SK-N-MC (cell line): Measurements from ENCODE around the gene PRKAR2B.
"Not testable (repeated sequence)": the region's sequence is repeated elsewhere in the genome, so short reads cannot be mapped to it uniquely, and the experiment has no call there.

Source experiments
- DNase-seq: peaks from one replicate; pipeline ENCODE4 v3.0.0-alpha.2; 2011; ENCODE audit warnings: low read depth, low spot score
- H3K27ac ChIP-seq: fragments of 200-600 bp; sonication (generic); 2 replicates; pipeline ENCODE4 v1.5.1; 2016; ENCODE audit warnings: mixed run types
- H3K36me3 ChIP-seq: fragments of 200-600 bp; sonication (generic); 2 replicates; pipeline ENCODE4 v1.6.1; 2017; ENCODE audit warnings: antibody characterized with exemption, low read length, mixed read lengths; ENCODE audit not compliant: insufficient read depth
- H3K4me3 ChIP-seq: fragments of 200-600 bp; sonication (generic); 2 replicates; pipeline ENCODE4 v1.5.1; 2016
- H3K9ac ChIP-seq: fragments of 200-600 bp; sonication (generic); 2 replicates; pipeline ENCODE4 v1.8.0; 2017; ENCODE audit warnings: mixed run types, mixed read lengths; ENCODE audit not compliant: insufficient read length
- H3K9me3 ChIP-seq: fragments of 200-600 bp; sonication (generic); 2 replicates; pipeline ENCODE4 v1.6.1; 2017; ENCODE audit warnings: low read depth, mild to moderate bottlenecking, antibody characterized with exemption, low read length, moderate library complexity, mixed read lengths
- EZH2 ChIP-seq: fragments of 200-600 bp; sonication (generic); IDR thresholded peaks from one replicate; pipeline ENCODE4 v1.6.1; 2017; ENCODE audit warnings: antibody characterized with exemption
- FOXP2 ChIP-seq: optimal IDR thresholded peaks from 2 replicates; pipeline ENCODE3; 2011; ENCODE audit warnings: mild to moderate bottlenecking, moderate library complexity; ENCODE audit not compliant: insufficient read depth; ENCODE audit errors: extremely low read length, control extremely low read depth
- POLR2AphosphoS5 ChIP-seq: IDR thresholded peaks from 2 replicates; pipeline ENCODE4 v1.6.1; 2012; ENCODE audit warnings: mild to moderate bottlenecking, low read depth, low read length, borderline replicate concordance

Gene PRKAR2B

GRCh38 chr7:107077699-107078516 is 33.4 kb downstream of the PRKAR2B start:
- H3K27ac ChIP-seq: no peak overlapping the region
- no peak for TF ChIP-seq POLR2AphosphoS5
- no peak for TF ChIP-seq EZH2
- TF ChIP-seq FOXP2: no peak
- no peak overlapping the region for H3K9ac ChIP-seq
- no peaks in the 10 kb centered on the region for H3K9me3 ChIP-seq
- no peaks in the 10 kb centered on the region for H3K36me3 ChIP-seq
- no peak overlapping the region for H3K4me3 ChIP-seq
- DNase-seq: no peak

GRCh38 chr7:107078517-107078966 is 34.0 kb downstream of the PRKAR2B start:
- no peak overlapping the region for H3K4me3 ChIP-seq
- no peak for DNase-seq
- no peak for TF ChIP-seq FOXP2
- no peak for TF ChIP-seq EZH2
- no peak for TF ChIP-seq POLR2AphosphoS5
- no peaks in the 10 kb centered on the region for H3K9me3 ChIP-seq
- H3K36me3 ChIP-seq: no peaks in the 10 kb centered on the region
- no peak overlapping the region for H3K27ac ChIP-seq
- H3K9ac ChIP-seq: no peak overlapping the region

GRCh38 chr7:107079212-107079940 is 34.9 kb downstream of the PRKAR2B start:
- Histone ChIP-seq H3K4me3 (no peak overlapping the region), H3K36me3 (no peaks in the 10 kb centered on the region), H3K9me3 (no peaks in the 10 kb centered on the region), H3K27ac (no peak overlapping the region), H3K9ac (no peak overlapping the region)
- no peak for DNase-seq
- TF ChIP-seq EZH2: no peak
- no peak for TF ChIP-seq POLR2AphosphoS5
- no peak for TF ChIP-seq FOXP2

GRCh38 chr7:107080099-107080505 is 35.6 kb downstream of the PRKAR2B start:
- no peak overlapping the region for H3K4me3 ChIP-seq
- no peaks in the 10 kb centered on the region for H3K9me3 ChIP-seq
- H3K27ac ChIP-seq: no peak overlapping the region
- DNase-seq: no peak
- no peak for TF ChIP-seq EZH2
- TF ChIP-seq FOXP2: no peak
- no peak for TF ChIP-seq POLR2AphosphoS5
- H3K9ac ChIP-seq: no peak overlapping the region
- no peaks in the 10 kb centered on the region for H3K36me3 ChIP-seq

- H3K36me3 ChIP-seq: no peaks in the 10 kb centered on the region
- no peak overlapping the region for H3K9ac ChIP-seq
- TF ChIP-seq FOXP2: no peak
- TF ChIP-seq EZH2: no peak
- TF ChIP-seq POLR2AphosphoS5: no peak
- no peak for DNase-seq
- H3K27ac ChIP-seq: no peak overlapping the region
- H3K9me3 ChIP-seq: no peaks in the 10 kb centered on the region
- H3K4me3 ChIP-seq: no peak overlapping the region
Measured at GRCh38 chr7:107080533-107080932, 36.0 kb downstream of the PRKAR2B start.

GRCh38 chr7:107085180-107085579 is 40.7 kb downstream of the PRKAR2B start:
- Histone ChIP-seq H3K9ac (no peak overlapping the region), H3K9me3 (no peaks in the 10 kb centered on the region), H3K36me3 (no peaks in the 10 kb centered on the region), H3K4me3 (no peak overlapping the region), H3K27ac (no peak overlapping the region)
- no peak for TF ChIP-seq FOXP2
- TF ChIP-seq POLR2AphosphoS5: no peak
- TF ChIP-seq EZH2: no peak
- DNase-seq: no peak

GRCh38 chr7:107089627-107090026 is 45.1 kb downstream of the PRKAR2B start:
- TF ChIP-seq EZH2: no peak
- no peak for TF ChIP-seq FOXP2
- TF ChIP-seq POLR2AphosphoS5: no peak
- Histone ChIP-seq H3K4me3 (no peak overlapping the region), H3K27ac (no peak overlapping the region), H3K36me3 (no peaks in the 10 kb centered on the region), H3K9ac (no peak overlapping the region), H3K9me3 (no peaks in the 10 kb centered on the region)
- no peak for DNase-seq

GRCh38 chr7:107090457-107090856 is 46.0 kb downstream of the PRKAR2B start:
- no peaks in the 10 kb centered on the region for H3K36me3 ChIP-seq
- no peak overlapping the region for H3K9ac ChIP-seq
- H3K27ac ChIP-seq: no peak overlapping the region
- no peak overlapping the region for H3K4me3 ChIP-seq
- no peak for DNase-seq
- no peaks in the 10 kb centered on the region for H3K9me3 ChIP-seq
- TF ChIP-seq EZH2: no peak
- TF ChIP-seq FOXP2: no peak
- TF ChIP-seq POLR2AphosphoS5: no peak

GRCh38 chr7:107091306-107091705 is 46.8 kb downstream of the PRKAR2B start:
- Histone ChIP-seq H3K4me3 (no peak overlapping the region), H3K9ac (no peak overlapping the region), H3K27ac (no peak overlapping the region), H3K36me3 (no peaks in the 10 kb centered on the region), H3K9me3 (no peaks in the 10 kb centered on the region)
- TF ChIP-seq EZH2 (no peak), POLR2AphosphoS5 (no peak), FOXP2 (no peak)
- DNase-seq: no peak

GRCh38 chr7:107093671-107094070 is 49.2 kb downstream of the PRKAR2B start:
- not testable (repeated sequence) for H3K4me3 ChIP-seq, H3K9ac ChIP-seq, H3K27ac ChIP-seq, DNase-seq, H3K36me3 ChIP-seq, H3K9me3 ChIP-seq

GRCh38 chr7:107099154-107099553 is 54.6 kb downstream of the PRKAR2B start:
- not testable (repeated sequence) for H3K9me3 ChIP-seq, DNase-seq, H3K36me3 ChIP-seq, H3K4me3 ChIP-seq, H3K9ac ChIP-seq, H3K27ac ChIP-seq
